Dermis microvascular lymphatic vessel endothelial cell (primary cell): Measurements from ENCODE around the gene SLFN12L. TPM values are rescaled to one million over a fixed set of nuclear protein-coding genes. Genes with fewer than 3 reads are reported as not detected.

Experiments used
- DNase-seq, 2 donors: peaks; one replicate each; pipeline versions ENCODE4 v3.0.0 to v3.0.0-alpha.2; 2010; ENCODE audit warnings: low read depth in 2 of 2
- total RNA-seq: library from RNA; depleted of rRNA; stranded (reverse); fragments of >200 nt; gene quantifications from 2 replicates; pipeline ENCODE4 v1.2.1, GENCODE V29; 2014

The SLFN12L gene
- total RNA-seq, 1 donor from 2014 or later, result under 0.01 TPM

- DNase-seq, result peak; percentile 89 to 96
These were observed 105.1 kb downstream of the SLFN12L start, which contains the start of gene SLFN12 for GRCh38 chr17:35432176-35433074. SLFN12 (minus strand) TSS chr17:35432500; CDS start chr17:35423028, 9,472 bp downstream.

- DNase-seq, result no peak
These were observed 107.8 kb downstream of the SLFN12L start for GRCh38 chr17:35429702-35430101.

DNA sequence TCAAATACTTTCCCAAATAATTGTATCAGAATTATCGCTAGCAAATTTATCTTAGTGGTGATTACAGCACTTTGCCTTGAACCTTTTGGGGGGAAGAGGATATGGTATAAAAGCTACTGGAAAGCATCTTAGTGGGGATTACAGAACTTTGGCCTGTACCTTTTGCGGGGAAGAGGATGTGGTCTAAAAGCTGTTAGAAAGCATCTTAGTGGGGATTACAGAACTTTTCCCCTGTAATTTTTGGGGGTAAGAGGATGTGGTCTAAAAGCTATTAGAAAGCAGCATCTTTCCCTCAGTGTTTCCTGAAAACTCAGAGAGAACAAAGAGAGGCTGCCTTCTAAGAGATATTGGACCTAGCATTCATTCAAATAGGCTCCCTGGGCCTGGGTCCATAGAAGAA lies 109.2 kb downstream of the SLFN12L start:
- no peak for DNase-seq

DNA sequence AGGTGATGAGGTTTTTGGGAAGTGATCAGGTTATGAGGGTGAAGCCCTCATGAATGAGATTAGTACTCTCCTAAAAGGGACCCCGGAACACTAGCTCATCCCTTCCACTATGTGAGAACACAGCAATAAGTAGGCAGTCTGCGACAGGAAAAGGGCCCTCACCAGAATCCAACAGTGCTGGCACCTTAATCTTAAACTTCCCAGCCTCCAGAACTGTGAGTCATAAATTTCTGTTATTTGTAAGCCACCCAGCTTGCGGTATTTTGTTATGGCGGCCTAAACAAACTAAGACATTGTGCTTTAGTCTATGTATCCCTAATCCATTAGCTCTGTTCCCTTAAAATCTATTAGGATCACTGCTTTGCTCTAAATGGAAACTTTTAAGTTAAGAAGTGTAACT lies 113.7 kb downstream of the SLFN12L start:
- DNase-seq, result no peak

Other genes with a start within 250 kb of the SLFN12L start
- gene SLFN11, start 164.1 kb downstream of the SLFN12L start, total RNA-seq, result 54.1 and 55.7 TPM in 2 replicates
- gene SLFN12, start 105.2 kb downstream of the SLFN12L start, total RNA-seq, result 36.1 and 42.9 TPM in 2 replicates
- gene SLFN13, start 88.9 kb downstream of the SLFN12L start, total RNA-seq, result 2.7 and 3.2 TPM in 2 replicates
- gene SLFN14, start 23.1 kb upstream of the SLFN12L start, total RNA-seq, result under 0.01 TPM in 1 of 2 replicates, not detected in the other
- 2.6 and 2.8 TPM in 2 replicates for gene PEX12, start 40.9 kb upstream of the SLFN12L start, total RNA-seq
- gene AP2B1, start 49.6 kb upstream of the SLFN12L start, total RNA-seq, result 79.5 and 115 TPM in 2 replicates
- under 0.01 and 0.13 TPM in 2 replicates for gene RASL10B, start 194.0 kb upstream of the SLFN12L start, total RNA-seq
- gene GAS2L2, start 215.6 kb upstream of the SLFN12L start, total RNA-seq, result under 0.01 TPM in 1 of 2 replicates, not detected in the other
- not detected in 2 replicates for gene C17orf50, start 223.2 kb upstream of the SLFN12L start, total RNA-seq